Breast epithelium (tissue), 3 donors: ENCODE data around the gene PRKRIP1. TPM values are rescaled to one million over a fixed set of nuclear protein-coding genes. Genes with fewer than 3 reads are reported as not detected.

Experiments
- total RNA-seq, 3 donors: library from RNA; depleted of rRNA; stranded (reverse); fragments of >200 nt; gene quantifications; one replicate each; pipeline ENCODE4 v1.1.0, GENCODE V29; 2016

Gene PRKRIP1
- total RNA-seq, 3 donors from 2014 or later, result 17.3 to 30.5 (median 29.7) TPM

Other genes with a start within 250 kb of the PRKRIP1 start
- 1 to 10 TPM; 1.6 to 6.6 (median 4.0) TPM for gene SH2B2, start 109.5 kb upstream of the PRKRIP1 start, total RNA-seq
- under 1 TPM in 1 of 3 donors, not detected in 2; 0.33 TPM for gene SPDYE6, start 39.9 kb upstream of the PRKRIP1 start, total RNA-seq
- 10 to 100 TPM in 2 of 3 donors, 1 to 10 TPM in 1; 8.3 to 24.9 (median 18.1) TPM for gene ORAI2, start 37.2 kb downstream of the PRKRIP1 start, total RNA-seq
- gene ALKBH4, start 68.5 kb downstream of the PRKRIP1 start, total RNA-seq, result 10 to 100 TPM; 15.1 to 28.5 (median 17.8) TPM
- gene LRWD1, start 68.6 kb downstream of the PRKRIP1 start, total RNA-seq, result 10 to 100 TPM in 2 of 3 donors, 1 to 10 TPM in 1; 7.4 to 20.6 (median 11.6) TPM
- gene POLR2J, start 82.6 kb downstream of the PRKRIP1 start, total RNA-seq, result 10 to 100 TPM; 14.3 to 24.2 (median 22.3) TPM
- gene RASA4B, start 121.4 kb downstream of the PRKRIP1 start, total RNA-seq, result 10 to 100 TPM in 1 of 3 donors, 1 to 10 TPM in 2; 3.7 to 11.1 (median 7.2) TPM
- gene UPK3BL2, start 147.3 kb downstream of the PRKRIP1 start, total RNA-seq, result 1 to 10 TPM in 2 of 3 donors, under 1 TPM in 1; 0.98 to 5.7 (median 5.1) TPM
- not detected for gene SPDYE2, start 154.9 kb downstream of the PRKRIP1 start, total RNA-seq
- 10 to 100 TPM; 13.5 to 16.5 (median 15.1) TPM for gene POLR2J3, start 176.2 kb downstream of the PRKRIP1 start, total RNA-seq
- 10 to 100 TPM; 16.2 to 43.6 (median 17.0) TPM for gene RASA4, start 220.4 kb downstream of the PRKRIP1 start, total RNA-seq
- gene UPK3BL1, start 246.4 kb downstream of the PRKRIP1 start, total RNA-seq, result 10 to 100 TPM; 11.8 to 31.3 (median 22.0) TPM